H1 (cell line): ENCODE data around the gene TC2N. TPM values are rescaled to one million over a fixed set of nuclear protein-coding genes. Genes with fewer than 3 reads are reported as not detected.
"Not testable (repeated sequence)": the region's sequence is repeated elsewhere in the genome, so short reads cannot be mapped to it uniquely, and the experiment has no call there.

ENCODE experiments used
- CTCF ChIA-PET: fragments of 300-600 bp; sonication (Branson Sonifier 250); formaldehyde crosslinking; loops from one replicate; lab custom pipeline; 2021; ENCODE audit not compliant: partially characterized antibody; lab: Charles Lee
- POLR2A ChIA-PET: fragments of 300-600 bp; sonication (Branson Sonifier 250); formaldehyde crosslinking; loops from one replicate; lab custom pipeline; 2021; ENCODE audit warnings: inconsistent platforms; ENCODE audit not compliant: partially characterized antibody; lab: Charles Lee
- DNase-seq, 2 experiments: peaks; one replicate each; pipeline versions ENCODE4 v3.0.0 to v3.0.0-alpha.2; 2010 to 2022; ENCODE audit warnings: low spot score in 2 of 2, low read depth in 1 of 2, mixed read lengths in 1 of 2
- FAIRE-seq: peaks from 2 replicates; lab custom pipeline; 2011; peaks lifted over from hg19 to GRCh38; lab: Jason Lieb, UNC
- H2AFZ ChIP-seq: 2 replicates; pipeline ENCODE4 v1.8.1; 2012; ENCODE audit warnings: low read length, inconsistent platforms
- H2AK5ac ChIP-seq: 2 replicates; pipeline ENCODE4 v1.6.1; 2013; ENCODE audit warnings: low read depth, low read length
- H2BK120ac ChIP-seq: replicated peaks from 2 replicates; pipeline ENCODE3; 2013; ENCODE audit warnings: low read depth, low read length, inconsistent platforms
- H2BK12ac ChIP-seq: 2 replicates; pipeline ENCODE4 v1.6.1; 2013; ENCODE audit warnings: low read depth, low read length
- H2BK15ac ChIP-seq: 2 replicates; pipeline ENCODE4 v1.6.1; 2013; ENCODE audit warnings: low read length
- H2BK20ac ChIP-seq: 2 replicates; pipeline ENCODE4 v1.6.1; 2013; ENCODE audit warnings: low read length
- H2BK5ac ChIP-seq: 2 replicates; pipeline ENCODE4 v1.6.1; 2013; ENCODE audit warnings: low read depth, low read length
- H3K14ac ChIP-seq: 2 replicates; pipeline ENCODE4 v1.6.1; 2013; ENCODE audit warnings: inconsistent platforms; ENCODE audit not compliant: insufficient read length
- H3K18ac ChIP-seq: 2 replicates; pipeline ENCODE4 v1.6.1; 2013; ENCODE audit warnings: low read length; ENCODE audit errors: extremely low read depth
- H3K23ac ChIP-seq: 2 replicates; pipeline ENCODE4 v1.6.1; 2013; ENCODE audit warnings: inconsistent platforms; ENCODE audit not compliant: insufficient read length
- H3K23me2 ChIP-seq: 2 replicates; pipeline ENCODE4 v1.6.1; 2013; ENCODE audit warnings: low read depth, low read length
- H3K27ac ChIP-seq: 2 replicates; pipeline ENCODE4 v1.6.1; 2011; ENCODE audit warnings: low read depth, low read length, inconsistent platforms
- H3K27me3 ChIP-seq, 4 experiments: replicated peaks in 1 of 4; 1 replicate in 1 of 4; 2 replicates in 3 of 4; pipeline versions ENCODE4 v1.6.1 to v1.8.1; 2011 to 2013; ENCODE audit warnings: low read length in 3 of 4, mild to moderate bottlenecking in 3 of 4, inconsistent platforms in 2 of 4, mixed read lengths in 2 of 4, moderate library complexity in 1 of 4; ENCODE audit not compliant: control insufficient read depth in 3 of 4, insufficient read depth in 3 of 4; ENCODE audit errors: extremely low read depth in 1 of 4
- H3K36me3 ChIP-seq, 4 experiments: 2 replicates each; pipeline versions ENCODE4 v1.6.1 to v1.8.1; 2011 to 2013; ENCODE audit warnings: mild to moderate bottlenecking in 4 of 4, low read length in 3 of 4, moderate library complexity in 2 of 4, control low read depth in 1 of 4, inconsistent platforms in 1 of 4; ENCODE audit not compliant: insufficient read depth in 4 of 4, control insufficient read depth in 2 of 4
- H3K4ac ChIP-seq: replicated peaks from 2 replicates; pipeline ENCODE3; 2013; ENCODE audit warnings: low read length, low read depth, mixed read lengths, inconsistent platforms; ENCODE audit not compliant: insufficient read length
- H3K4me1 ChIP-seq, 4 experiments: replicated peaks in 1 of 4; 1 replicate in 1 of 4; 2 replicates in 3 of 4; pipeline versions ENCODE4 v1.6.1 to v1.8.1; 2011 to 2013; ENCODE audit warnings: low read length in 3 of 4, inconsistent platforms in 2 of 4, mixed read lengths in 1 of 4; ENCODE audit not compliant: insufficient read depth in 4 of 4, control insufficient read depth in 3 of 4
- H3K4me2 ChIP-seq, 2 experiments: 2 replicates each; pipeline versions ENCODE4 v1.6.1 to v1.8.1; 2011 to 2013; ENCODE audit warnings: low read depth in 2 of 2, low read length in 2 of 2, control low read depth in 1 of 2, inconsistent platforms in 1 of 2, mild to moderate bottlenecking in 1 of 2; ENCODE audit not compliant: insufficient read depth in 1 of 2
- H3K4me3 ChIP-seq, 4 experiments: fragments of 200-600, 300-600 bp in 1 of 4; sonication (generic), shearing (Covaris generic), sonication (Bioruptor Twin) in 1 of 4; 2 replicates each; pipeline versions ENCODE4 v1.5.1 to v1.8.1; 2011 to 2016; ENCODE audit warnings: low read length in 4 of 4, low read depth in 3 of 4, control low read depth in 2 of 4, inconsistent platforms in 2 of 4, mild to moderate bottlenecking in 2 of 4, mixed read lengths in 1 of 4, moderate library complexity in 1 of 4; ENCODE audit not compliant: insufficient read depth in 2 of 4; ENCODE audit errors: extremely low read depth in 1 of 4
- H3K56ac ChIP-seq: replicated peaks from 2 replicates; pipeline ENCODE3; 2013; ENCODE audit warnings: low read depth, mild to moderate bottlenecking, mixed read lengths, low read length, inconsistent platforms; ENCODE audit not compliant: insufficient read length
- H3K79me1 ChIP-seq: 2 replicates; pipeline ENCODE4 v1.6.1; 2013; ENCODE audit warnings: low read depth, low read length, control low read depth
- H3K79me2 ChIP-seq, 2 experiments: 2 replicates each; pipeline versions ENCODE4 v1.6.1 to v1.8.1; 2012 to 2013; ENCODE audit warnings: low read length in 2 of 2, mild to moderate bottlenecking in 2 of 2, inconsistent platforms in 1 of 2; ENCODE audit not compliant: insufficient read depth in 2 of 2, control insufficient read depth in 1 of 2
- H3K9ac ChIP-seq, 4 experiments: replicated peaks in 1 of 4; 1 replicate in 1 of 4; 2 replicates in 3 of 4; pipeline versions ENCODE4 v1.6.1 to v1.8.1; 2011 to 2013; ENCODE audit warnings: low read depth in 3 of 4, low read length in 3 of 4, control low read depth in 2 of 4, mild to moderate bottlenecking in 2 of 4, moderate library complexity in 2 of 4, inconsistent platforms in 1 of 4; ENCODE audit errors: extremely low read depth in 1 of 4
- H3K9me3 ChIP-seq, 2 experiments: 2 replicates each; pipeline versions ENCODE4 v1.6.1 to v1.8.1; 2012 to 2013; ENCODE audit warnings: mild to moderate bottlenecking in 2 of 2, moderate library complexity in 2 of 2, control low read depth in 1 of 2, inconsistent platforms in 1 of 2, low read depth in 1 of 2, low read length in 1 of 2, mixed read lengths in 1 of 2; ENCODE audit not compliant: insufficient read depth in 2 of 2
- H4K20me1 ChIP-seq, 2 experiments: replicated peaks in 1 of 2; 2 replicates each; pipeline versions ENCODE3 to v1.8.1; 2011 to 2013; ENCODE audit warnings: inconsistent platforms in 2 of 2, low read length in 2 of 2, mild to moderate bottlenecking in 1 of 2; ENCODE audit not compliant: insufficient read depth in 2 of 2, control insufficient read depth in 1 of 2
- H4K5ac ChIP-seq: 2 replicates; pipeline ENCODE4 v1.6.1; 2013; ENCODE audit warnings: low read length, low read depth, mixed read lengths, inconsistent platforms; ENCODE audit not compliant: insufficient read length
- H4K8ac ChIP-seq: 2 replicates; pipeline ENCODE4 v1.8.0; 2013; ENCODE audit warnings: mild to moderate bottlenecking, moderate library complexity, low read length, inconsistent platforms; ENCODE audit not compliant: insufficient read depth; ENCODE audit errors: extremely low read depth
- H4K91ac ChIP-seq: replicated peaks from 2 replicates; pipeline ENCODE3; 2013; ENCODE audit warnings: low read length, mixed read lengths, inconsistent platforms; ENCODE audit not compliant: insufficient read length
- WGBS, 2 experiments: shearing (Covaris generic) in 1 of 2; methylation state at CpG; one replicate each; pipeline versions ENCODE4 v1.1.6 to v1.1.7; 2013 to 2015; ENCODE audit warnings: low lambda C conversion rate in 2 of 2, mixed read lengths in 2 of 2, inconsistent platforms in 1 of 2, low coverage in 1 of 2, missing lambda C conversion rate in 1 of 2; ENCODE audit not compliant: insufficient replicate concordance in 2 of 2, insufficient coverage in 1 of 2, insufficient read length in 1 of 2; ENCODE audit errors: extremely low coverage in 1 of 2, missing lambda C conversion rate in 1 of 2; 5-methylcytosine and 5-hydroxymethylcytosine counted together
- polyA plus RNA-seq, 7 experiments: library from polyadenylated mRNA; depleted of rRNA in 3 of 7; stranded (reverse) in 5 of 7; unstranded in 2 of 7; fragments of >200 nt in 5 of 7; fragments of 200-250 nt in 2 of 7; gene quantifications; 1 replicate in 5 of 7; 2 replicates in 1 of 7; 4 replicates in 1 of 7; pipeline versions ENCODE4 v1.2.1 to v1.2.3, GENCODE V29; 2011 to 2013; ENCODE audit warnings: missing spikeins in 2 of 7, mixed read lengths in 2 of 7
- total RNA-seq: library from RNA; stranded (reverse); fragmentation: NEBNext Ultra II Directional; extraction: Animal tissue kit (Norgen Biotek cat#: 25700); gene quantifications from 2 replicates; pipeline ENCODE4 v1.2.1, GENCODE V29; 2021

The TC2N gene
- total and polyA plus RNA-seq, 2 of the 8 experiments (the other 6 are each of a cell fraction or from before 2014, with no cell fraction given), result 9.7 to 36.2 TPM

DNA sequence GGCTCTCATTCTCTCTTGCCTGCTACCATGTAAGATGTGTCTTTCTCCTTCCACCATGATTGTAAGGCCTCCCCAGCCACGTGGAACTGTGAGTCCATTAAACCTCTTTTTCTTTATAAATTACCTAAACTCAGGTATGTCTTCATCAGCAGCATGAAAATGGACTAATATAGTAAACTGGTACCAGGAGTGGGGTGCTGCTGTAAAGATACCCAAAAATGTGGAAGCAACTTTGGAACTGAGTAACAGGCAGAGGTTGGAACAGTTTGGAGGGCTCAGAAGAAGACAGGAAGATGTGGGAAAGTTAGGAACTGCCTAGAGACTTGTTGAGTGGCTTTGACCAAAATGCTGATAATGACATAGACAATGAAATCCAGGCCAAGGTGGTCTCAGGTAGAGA lies 61.2 kb downstream of the TC2N start:
- H3K18ac ChIP-seq, H4K5ac ChIP-seq, H4K91ac ChIP-seq, H2BK5ac ChIP-seq, H2BK15ac ChIP-seq, H3K23me2 ChIP-seq, H3K23ac ChIP-seq, H3K4me1 ChIP-seq, H2BK12ac ChIP-seq, POLR2A ChIA-PET, H2BK120ac ChIP-seq, H3K79me1 ChIP-seq, H3K4me3 ChIP-seq, H3K4me2 ChIP-seq, H2AK5ac ChIP-seq, H2BK20ac ChIP-seq, H3K27ac ChIP-seq, H2AFZ ChIP-seq, CTCF ChIA-PET, H3K79me2 ChIP-seq, DNase-seq, H3K56ac ChIP-seq, H3K14ac ChIP-seq, H3K27me3 ChIP-seq, FAIRE-seq, H3K9ac ChIP-seq, H3K4ac ChIP-seq, H4K20me1 ChIP-seq, H4K8ac ChIP-seq: not testable (repeated sequence)
- Histone ChIP-seq H3K9me3 (peaks cover 17 to 24% of the 10 kb centered on the region in 2 experiments), H3K36me3 (peaks cover 0 to 33% (median 7%) of the 10 kb centered on the region in 4 experiments; a peak in 5 of 8 replicates)
- 82% methylated on average over 1 of the region's 1 CpG; no CpG with 5 or more reads in 1 of the 2 experiments for WGBS, 2 experiments
